HG03354 (cell line): ENCODE measurements around the gene SLC22A5.

Experiments
- ATAC-seq: cut with Tn5 transposase; IDR thresholded peaks from one replicate; pipeline ENCODE4 v1.9.1; 2021; ENCODE audit warnings: mild to moderate bottlenecking; ENCODE audit not compliant: unreplicated experiment, poor library complexity, severe bottlenecking

Gene SLC22A5

DNA sequence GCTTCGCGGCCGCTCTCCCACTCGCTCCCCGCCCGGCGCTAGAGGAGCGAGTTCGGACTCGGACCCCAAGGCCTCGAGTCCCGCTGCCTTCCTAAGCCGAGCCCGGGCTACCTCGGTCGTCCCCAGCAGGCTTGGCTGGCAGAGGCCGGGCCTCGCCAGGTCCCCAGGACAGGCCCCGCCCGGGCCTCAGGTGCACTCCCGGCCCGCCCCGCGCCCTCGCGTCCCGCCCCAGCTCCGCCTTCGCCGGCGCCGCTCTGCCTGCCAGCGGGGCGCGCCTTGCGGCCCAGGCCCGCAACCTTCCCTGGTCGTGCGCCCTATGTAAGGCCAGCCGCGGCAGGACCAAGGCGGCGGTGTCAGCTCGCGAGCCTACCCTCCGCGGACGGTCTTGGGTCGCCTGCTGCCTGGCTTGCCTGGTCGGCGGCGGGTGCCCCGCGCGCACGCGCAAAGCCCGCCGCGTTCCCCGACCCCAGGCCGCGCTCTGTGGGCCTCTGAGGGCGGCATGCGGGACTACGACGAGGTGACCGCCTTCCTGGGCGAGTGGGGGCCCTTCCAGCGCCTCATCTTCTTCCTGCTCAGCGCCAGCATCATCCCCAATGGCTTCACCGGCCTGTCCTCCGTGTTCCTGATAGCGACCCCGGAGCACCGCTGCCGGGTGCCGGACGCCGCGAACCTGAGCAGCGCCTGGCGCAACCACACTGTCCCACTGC, at the start of gene SLC22A5:
Gene SLC22A5 (plus strand): TSS at position 237 of the 707 bp plus-strand sequence. CDS start 263 bp downstream, at position 500.
- ATAC-seq, result peak; percentile 93

DNA sequence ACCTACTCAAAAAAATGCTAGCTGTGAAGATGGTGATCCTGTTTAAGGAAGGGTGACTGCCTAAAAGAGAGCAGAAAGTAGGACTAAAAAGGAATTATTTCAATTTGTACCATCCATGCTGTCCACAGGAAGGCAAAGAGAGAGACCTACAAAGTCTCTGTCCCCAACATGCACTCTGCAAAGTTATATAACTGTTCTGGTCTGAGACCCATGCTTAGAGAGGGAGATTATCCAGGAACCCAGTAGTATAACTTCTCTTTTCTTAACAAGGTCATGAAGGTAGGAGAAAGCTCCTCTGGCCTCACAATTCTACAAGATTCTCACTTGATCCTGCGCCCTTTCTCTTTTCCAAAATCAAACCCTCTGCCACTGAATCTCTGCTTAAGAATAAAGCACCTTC, 49.5 kb upstream of the SLC22A5 start:
- no peak for ATAC-seq

DNA sequence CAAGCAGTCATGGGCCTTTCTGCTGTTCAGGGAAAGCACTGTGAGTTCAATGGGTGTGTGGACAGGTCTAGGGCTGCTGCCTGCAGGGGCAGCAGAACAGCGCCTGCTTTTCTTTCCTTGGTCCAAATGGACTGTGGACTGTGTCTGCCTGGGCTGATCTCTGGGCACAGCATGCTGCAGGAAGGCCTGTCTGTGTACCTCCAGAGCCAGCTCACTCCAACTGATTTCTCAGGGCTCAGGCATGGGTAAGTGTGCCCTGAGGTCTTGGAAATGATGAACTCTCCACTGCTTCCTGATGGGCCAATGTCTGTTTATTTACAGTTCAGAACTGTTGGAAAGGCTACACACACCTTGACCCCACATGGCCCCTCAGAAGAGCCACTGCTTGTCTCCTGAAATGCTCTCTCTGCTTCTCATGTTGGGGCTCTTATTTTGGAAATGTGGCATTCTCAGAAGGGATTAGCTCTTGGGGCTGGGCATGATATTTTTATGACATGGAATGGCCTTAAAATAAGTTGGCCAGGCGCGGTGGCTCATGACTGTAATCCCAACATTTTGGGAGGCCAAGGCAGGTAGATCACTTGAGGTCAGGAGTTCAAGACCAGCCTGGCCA, 48.3 kb upstream of the SLC22A5 start:
- no peak for ATAC-seq

- ATAC-seq, result no peak
These were observed 47.2 kb upstream of the SLC22A5 start for GRCh38 chr5:132322266-132322665.

DNA sequence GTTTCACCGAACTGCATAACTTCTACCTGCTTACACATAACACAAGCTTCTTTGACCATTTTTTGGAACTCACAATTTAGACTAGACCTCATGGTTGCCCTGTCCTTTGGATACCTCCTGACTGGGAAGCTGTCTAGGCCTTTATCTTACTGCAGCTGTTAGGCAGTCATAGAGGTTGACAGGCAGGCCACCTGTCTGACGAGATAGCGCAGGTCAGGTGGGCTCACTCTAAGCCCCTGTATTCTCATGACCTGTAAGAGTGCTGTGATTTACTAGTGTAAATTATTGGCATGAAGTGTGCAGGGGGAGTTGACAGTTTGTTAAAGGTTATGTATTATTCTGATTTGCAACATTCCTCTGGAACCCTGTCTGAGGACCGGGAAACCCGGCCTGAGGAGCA, 46.3 kb upstream of the SLC22A5 start:
- ATAC-seq, result no peak

- no peak for ATAC-seq
These were observed 43.8 kb upstream of the SLC22A5 start for GRCh38 chr5:132325691-132326090.

DNA sequence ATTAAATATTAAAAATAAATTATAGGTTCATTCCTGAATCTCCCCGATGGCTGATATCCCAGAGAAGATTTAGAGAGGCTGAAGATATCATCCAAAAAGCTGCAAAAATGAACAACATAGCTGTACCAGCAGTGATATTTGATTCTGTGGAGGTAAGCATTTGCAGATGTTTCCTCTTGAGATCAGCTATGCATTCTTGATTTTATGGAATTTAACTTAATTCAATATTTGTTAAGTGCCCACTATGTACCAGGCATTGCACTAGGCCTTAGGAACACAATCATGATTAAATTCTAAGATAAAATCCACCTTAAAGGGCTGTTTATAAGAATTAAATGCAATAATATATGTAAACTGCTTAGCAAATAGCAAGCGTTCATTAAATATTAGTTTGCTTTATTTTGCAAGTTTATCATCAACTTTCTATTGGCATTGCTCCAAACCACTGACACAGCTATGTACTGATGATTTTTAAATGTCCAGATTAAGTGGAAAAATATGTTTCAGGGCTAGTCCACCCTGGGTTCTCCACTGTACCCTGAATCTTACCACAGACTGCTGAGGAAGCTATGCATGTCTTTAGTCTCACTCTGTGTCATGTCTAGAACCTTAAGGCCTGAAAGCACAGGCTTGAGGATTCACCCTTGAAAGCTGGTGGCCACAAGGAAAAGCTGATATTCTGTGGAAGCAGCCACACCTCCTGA, 42.1 kb upstream of the SLC22A5 start:
- ATAC-seq, result no peak

DNA sequence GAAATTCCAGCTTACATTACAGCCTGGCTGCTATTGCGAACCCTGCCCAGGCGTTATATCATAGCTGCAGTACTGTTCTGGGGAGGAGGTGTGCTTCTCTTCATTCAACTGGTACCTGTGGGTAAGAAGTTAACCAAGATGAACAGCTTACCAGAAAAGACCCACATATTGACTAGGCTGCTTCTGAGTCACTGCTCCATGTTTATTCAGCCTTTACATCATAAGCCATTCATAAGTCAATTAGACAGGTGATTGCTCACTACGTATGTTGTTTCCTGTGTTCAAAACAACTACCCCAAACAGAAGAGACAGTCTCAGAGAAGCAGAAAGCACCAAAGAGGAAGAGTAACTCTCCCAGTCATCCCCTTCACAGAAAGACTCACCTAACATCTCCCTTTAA, 34.7 kb upstream of the SLC22A5 start:
- no peak for ATAC-seq

- ATAC-seq, result no peak
These were observed 34.1 kb upstream of the SLC22A5 start for GRCh38 chr5:132335402-132335801.

- no peak for ATAC-seq
These were observed 30.0 kb upstream of the SLC22A5 start for GRCh38 chr5:132339502-132339901.

GRCh38 chr5:132342291-132343180, 27.0 kb upstream of the SLC22A5 start:
- ATAC-seq, result no peak

DNA sequence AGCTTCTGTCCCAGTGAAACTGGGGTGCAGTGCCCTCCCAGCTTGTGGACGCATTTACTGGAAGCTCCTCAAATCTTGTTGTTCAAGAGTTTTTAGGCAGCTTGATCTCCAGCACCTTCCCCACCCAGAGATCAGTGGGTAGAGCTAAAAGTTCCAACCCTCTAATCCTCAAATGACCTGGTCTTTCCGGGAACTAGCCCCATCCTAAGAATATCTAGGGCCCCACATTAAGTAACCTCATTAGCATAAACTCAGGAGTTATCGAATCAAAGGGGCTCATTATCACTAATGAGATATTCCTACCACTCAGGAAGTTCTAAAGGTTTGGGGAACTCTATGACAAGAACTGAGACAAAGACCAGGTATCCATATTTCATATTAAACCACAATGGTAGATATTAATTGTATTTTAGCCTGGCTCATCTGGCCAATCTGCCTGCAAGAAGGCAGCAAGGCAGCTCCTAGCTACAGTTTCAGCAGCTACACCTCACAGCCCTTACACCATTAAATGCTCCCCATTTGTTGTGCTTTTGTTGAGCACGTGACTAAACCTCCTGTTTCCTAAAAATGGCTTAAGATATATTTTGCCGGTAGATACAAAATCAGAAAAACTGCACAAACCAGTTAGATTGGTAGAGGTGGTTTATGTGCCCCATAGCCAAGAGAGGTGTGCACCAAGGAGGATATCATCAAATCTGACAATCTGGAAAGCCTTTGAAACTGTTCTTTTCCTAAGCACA, 24.6 kb upstream of the SLC22A5 start:
- ATAC-seq, result no peak

DNA sequence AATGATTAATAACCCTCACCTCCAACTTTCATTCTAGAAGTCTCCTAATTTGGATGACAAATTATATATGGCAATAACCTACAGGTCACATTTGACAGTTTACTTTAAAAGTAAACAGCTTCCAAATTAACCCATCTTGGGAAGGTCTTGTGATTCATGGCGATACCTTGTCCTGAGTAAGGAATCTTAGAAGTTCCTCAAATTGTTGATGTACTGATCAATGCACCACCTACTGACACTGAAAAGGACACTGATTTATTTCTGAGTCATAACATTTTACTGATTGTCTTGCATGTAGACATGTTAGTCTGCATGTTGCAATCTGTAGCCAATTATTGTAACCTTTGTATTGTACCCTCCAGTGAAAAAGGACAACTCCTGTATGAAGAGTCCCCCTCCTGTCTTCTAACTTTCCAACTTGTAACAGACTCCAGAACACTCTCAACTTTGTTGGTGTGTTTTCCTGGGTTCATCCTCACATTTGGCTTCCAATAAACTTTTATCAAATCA, 16.0 kb upstream of the SLC22A5 start:
- no peak for ATAC-seq

- ATAC-seq, result no peak
These were observed 14.9 kb upstream of the SLC22A5 start for GRCh38 chr5:132354381-132355139.

- ATAC-seq, result no peak
These were observed 14.3 kb upstream of the SLC22A5 start for GRCh38 chr5:132355140-132355765.

DNA sequence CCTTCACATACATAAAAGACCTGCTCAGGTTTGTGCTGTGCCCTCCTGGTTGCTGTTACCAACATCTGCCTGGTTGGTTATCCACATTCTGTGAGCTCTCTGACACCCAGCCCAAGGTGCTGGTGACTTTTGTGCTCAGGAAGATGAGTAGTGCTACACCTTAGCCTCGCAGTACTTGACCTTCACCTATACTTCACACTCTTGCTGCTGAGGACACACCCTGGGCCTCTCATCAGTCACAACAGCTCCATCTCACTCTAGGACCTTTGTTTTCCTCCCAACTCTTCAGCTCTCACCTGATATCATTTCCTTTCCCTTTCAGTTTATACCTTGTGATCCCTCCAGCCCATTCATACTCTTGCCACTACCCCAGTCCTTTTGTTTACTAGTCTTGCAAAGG, 10.7 kb upstream of the SLC22A5 start:
- ATAC-seq, result no peak

GRCh38 chr5:132362086-132362485, 7.4 kb upstream of the SLC22A5 start:
- no peak for ATAC-seq
